ENCODE results near the gene KDM1B.

The KDM1B gene

GRCh38 chr6:18177286-18177965, 22.2 kb downstream of the KDM1B start:
- H3K9me3 ChIP-seq (ENCODE audit: insufficient read depth, low read depth, low read length), result no peaks in the 10 kb centered on the region
- H2AFZ ChIP-seq (ENCODE audit: low read length), result no peak overlapping the region
- TF ChIP-seq CTCF (conservative IDR thresholded peaks at IDR 0.05; ENCODE audit: low read length) (no peak), EZH2phosphoT487 (IDR thresholded peaks at IDR 0.05; ENCODE audit: borderline replicate concordance) (no peak)
- H3K36me3 ChIP-seq (ENCODE audit: insufficient read depth, low read length), result no peaks in the 10 kb centered on the region; the same call in 1 of the 2 replicates
- H3F3A ChIP-seq (ENCODE audit: low read depth), result no peaks in the 10 kb centered on the region
- H3K4me1 ChIP-seq (ENCODE audit: insufficient read depth, low read length, poor library complexity, severe bottlenecking), result no peaks in the 10 kb centered on the region
- H3K9ac ChIP-seq (ENCODE audit: low read depth, low read length, poor library complexity, severe bottlenecking), result no peak overlapping the region
- no peaks in the 10 kb centered on the region for H3K9me2 ChIP-seq (replicated peaks; ENCODE audit: low read depth, low read length)
- no peaks in the 10 kb centered on the region for H3K79me2 ChIP-seq (ENCODE audit: insufficient read depth, low read length)
- no peak overlapping the region for H3K4me2 ChIP-seq (ENCODE audit: low read depth, low read length, poor library complexity, severe bottlenecking)
- H3K4me3 ChIP-seq (ENCODE audit: low read length, poor library complexity, severe bottlenecking), result no peak overlapping the region
- H3K27me3 ChIP-seq (ENCODE audit: insufficient read depth, low read length, poor library complexity, severe bottlenecking), result no peaks in the 10 kb centered on the region
- H4K20me1 ChIP-seq (ENCODE audit: insufficient read depth, low read length, poor library complexity, severe bottlenecking), result no peaks in the 10 kb centered on the region

- H3K27me3 ChIP-seq (ENCODE audit: insufficient read depth, low read length, poor library complexity, severe bottlenecking), result no peaks in the 10 kb centered on the region
- no peaks in the 10 kb centered on the region for H3K9me3 ChIP-seq (ENCODE audit: insufficient read depth, low read depth, low read length)
- H3K4me1 ChIP-seq (ENCODE audit: insufficient read depth, low read length, poor library complexity, severe bottlenecking), result no peaks in the 10 kb centered on the region
- no peak overlapping the region for H3K9ac ChIP-seq (ENCODE audit: low read depth, low read length, poor library complexity, severe bottlenecking)
- H3K79me2 ChIP-seq (ENCODE audit: insufficient read depth, low read length), result no peaks in the 10 kb centered on the region
- no peak overlapping the region for H3K4me3 ChIP-seq (ENCODE audit: low read length, poor library complexity, severe bottlenecking)
- no peaks in the 10 kb centered on the region for H3F3A ChIP-seq (ENCODE audit: low read depth)
- no peak overlapping the region for H3K4me2 ChIP-seq (ENCODE audit: low read depth, low read length, poor library complexity, severe bottlenecking)
- TF ChIP-seq CTCF (conservative IDR thresholded peaks at IDR 0.05; ENCODE audit: low read length) (no peak), EZH2phosphoT487 (IDR thresholded peaks at IDR 0.05; ENCODE audit: borderline replicate concordance) (no peak)
- no peaks in the 10 kb centered on the region for H3K9me2 ChIP-seq (replicated peaks; ENCODE audit: low read depth, low read length)
- no peaks in the 10 kb centered on the region for H4K20me1 ChIP-seq (ENCODE audit: insufficient read depth, low read length, poor library complexity, severe bottlenecking)
- H3K36me3 ChIP-seq (ENCODE audit: insufficient read depth, low read length), result no peaks in the 10 kb centered on the region; the same call in 1 of the 2 replicates
- no peak overlapping the region for H2AFZ ChIP-seq (ENCODE audit: low read length)
Observed at GRCh38 chr6:18178960-18179615, 23.9 kb downstream of the KDM1B start.

GRCh38 chr6:18179770-18180356, 24.6 kb downstream of the KDM1B start:
- H3K36me3 ChIP-seq (ENCODE audit: insufficient read depth, low read length), result no peaks in the 10 kb centered on the region

More at GRCh38 chr6:18179770-18180356, 24.6 kb downstream of the KDM1B start:
- no peaks in the 10 kb centered on the region for H3K9me3 ChIP-seq (ENCODE audit: insufficient read depth, low read depth, low read length)
- H3K4me3 ChIP-seq (ENCODE audit: low read length, poor library complexity, severe bottlenecking), result no peak overlapping the region
- no peak for TF ChIP-seq EZH2phosphoT487 (IDR thresholded peaks at IDR 0.05; ENCODE audit: borderline replicate concordance)
- TF ChIP-seq CTCF (conservative IDR thresholded peaks at IDR 0.05; ENCODE audit: low read length), result no peak
- H3K9ac ChIP-seq (ENCODE audit: low read depth, low read length, poor library complexity, severe bottlenecking), result no peak overlapping the region
- H3F3A ChIP-seq (ENCODE audit: low read depth), result no peaks in the 10 kb centered on the region
- H3K27me3 ChIP-seq (ENCODE audit: insufficient read depth, low read length, poor library complexity, severe bottlenecking), result no peaks in the 10 kb centered on the region
- no peaks in the 10 kb centered on the region for H4K20me1 ChIP-seq (ENCODE audit: insufficient read depth, low read length, poor library complexity, severe bottlenecking)
- H3K4me2 ChIP-seq (ENCODE audit: low read depth, low read length, poor library complexity, severe bottlenecking), result no peak overlapping the region
- no peaks in the 10 kb centered on the region for H3K4me1 ChIP-seq (ENCODE audit: insufficient read depth, low read length, poor library complexity, severe bottlenecking)
- no peaks in the 10 kb centered on the region for H3K9me2 ChIP-seq (replicated peaks; ENCODE audit: low read depth, low read length)
- H2AFZ ChIP-seq (ENCODE audit: low read length), result no peak overlapping the region
- no peaks in the 10 kb centered on the region for H3K79me2 ChIP-seq (ENCODE audit: insufficient read depth, low read length)
